Breast epithelium (tissue), 3 donors: ENCODE data around the gene LSM3.

ENCODE experiments used
- CTCF ChIP-seq, 3 donors: fragments of 450-650 bp; IDR thresholded peaks; one replicate each; pipeline ENCODE4 v1.5.1; 2016 to 2017; ENCODE audit warnings: antibody characterized with exemption in 3 of 3, mild to moderate bottlenecking in 3 of 3, moderate library complexity in 3 of 3
- POLR2AphosphoS5 ChIP-seq, 3 donors: sonication (generic); formaldehyde crosslinking; IDR thresholded peaks; one replicate each; pipeline ENCODE4 v1.6.1; 2017; ENCODE audit warnings: antibody characterized with exemption in 3 of 3

GRCh38 chr3:14222457-14222856 is 43.8 kb downstream of the LSM3 start:
- TF ChIP-seq CTCF (IDR thresholded peaks at IDR 0.05) (no peak), POLR2AphosphoS5 (IDR thresholded peaks at IDR 0.05) (no peak)
